Smooth muscle cell of bladder (primary cell): Measurements from ENCODE around the gene TAF9. TPM values are rescaled to one million over a fixed set of nuclear protein-coding genes. Genes with fewer than 3 reads are reported as not detected.

Experiments used
- total RNA-seq: library from RNA; depleted of rRNA; stranded (reverse); fragments of >200 nt; gene quantifications from 2 replicates; pipeline ENCODE4 v1.2.3, GENCODE V29; 2014

TAF9 gene
- 78.8 and 97.0 TPM in 2 replicates for total RNA-seq

GRCh38 chr5:69369340-69370121 is at the start of gene TAF9, which contains the start of the genes AK6 and RAD17:
TSS of gene TAF9 (minus strand) at chr5:69369520. CDS start at chr5:69365737, 3,783 bp downstream.
TSS of gene AK6 (minus strand) at chr5:69369520. CDS start at chr5:69369490, 30 bp downstream.
TSS of gene RAD17 (plus strand) at chr5:69369818. CDS start at chr5:69372209, 2,391 bp downstream.

GRCh38 chr5:69414885-69415583 is 45.7 kb upstream of the TAF9 start, which contains the start of gene MARVELD2:
TSS of gene MARVELD2 (plus strand) at chr5:69415116. CDS start at chr5:69419386, 4,270 bp downstream.

Other genes with a start within 250 kb of the TAF9 start
- gene CCNB1, start 202.4 kb downstream of the TAF9 start, total RNA-seq: 22.8 and 25.7 TPM in 2 replicates
- 3.8 and 7.3 TPM in 2 replicates for gene CENPH, start 179.9 kb downstream of the TAF9 start, total RNA-seq
- 57.4 and 63.0 TPM in 2 replicates for gene CDK7, start 134.6 kb downstream of the TAF9 start, total RNA-seq
- gene CCDC125, start 36.7 kb downstream of the TAF9 start, total RNA-seq: 1.7 and 3.2 TPM in 2 replicates
- gene AK6, start within 50 bp of the TAF9 start, total RNA-seq: 32.0 and 41.4 TPM in 2 replicates
- gene RAD17, start 298 bp upstream of the TAF9 start, total RNA-seq: 14.9 and 17.0 TPM in 2 replicates
- 0.09 and 0.14 TPM in 2 replicates for gene MARVELD2, start 45.6 kb upstream of the TAF9 start, total RNA-seq
- gene OCLN, start 123.3 kb upstream of the TAF9 start, total RNA-seq: 0.37 and 0.43 TPM in 2 replicates
- 27.9 and 33.1 TPM in 2 replicates for gene GTF2H2C, start 190.7 kb upstream of the TAF9 start, total RNA-seq